HG03108 (cell line): ENCODE data around the gene HACL1.
"Not testable (repeated sequence)": the region's sequence is repeated elsewhere in the genome, so short reads cannot be mapped to it uniquely, and the experiment has no call there.

Experiments used
- ATAC-seq: cut with Tn5 transposase; IDR thresholded peaks from one replicate; pipeline ENCODE4 v1.9.1; 2021; ENCODE audit warnings: moderate library complexity; ENCODE audit not compliant: unreplicated experiment

Gene HACL1

GRCh38 chr3:15585111-15585845 lies 16.1 kb downstream of the HACL1 start:
- no peak for ATAC-seq

GRCh38 chr3:15581471-15582394 lies 19.6 kb downstream of the HACL1 start:
- ATAC-seq: no peak

- no peak for ATAC-seq
Measured at GRCh38 chr3:15579051-15579450, 22.3 kb downstream of the HACL1 start.

GRCh38 chr3:15578289-15578867 lies 23.0 kb downstream of the HACL1 start:
- ATAC-seq: no peak

- ATAC-seq: no peak
Measured at GRCh38 chr3:15576475-15576874, 24.9 kb downstream of the HACL1 start.

- no peak for ATAC-seq
Measured at GRCh38 chr3:15575446-15575845, 25.9 kb downstream of the HACL1 start.

GRCh38 chr3:15572138-15572537 lies 29.2 kb downstream of the HACL1 start:
- ATAC-seq: no peak

GRCh38 chr3:15563190-15563589 lies 38.2 kb downstream of the HACL1 start:
- ATAC-seq: no peak

GRCh38 chr3:15562560-15562959 lies 38.8 kb downstream of the HACL1 start:
- no peak for ATAC-seq

GRCh38 chr3:15558581-15558980 lies 42.8 kb downstream of the HACL1 start:
- no peak for ATAC-seq

GRCh38 chr3:15557511-15557946 lies 43.8 kb downstream of the HACL1 start:
- peak; percentile 59 for ATAC-seq

- peak; percentile 90 for ATAC-seq
Measured at GRCh38 chr3:15556512-15556911, 44.9 kb downstream of the HACL1 start.

GRCh38 chr3:15553749-15554148 lies 47.6 kb downstream of the HACL1 start:
- no peak for ATAC-seq

- no peak for ATAC-seq
Measured at GRCh38 chr3:15551902-15552301, 49.5 kb downstream of the HACL1 start.

- no peak for ATAC-seq
Measured at GRCh38 chr3:15549846-15550245, 51.5 kb downstream of the HACL1 start.

GRCh38 chr3:15542614-15543013 lies 58.8 kb downstream of the HACL1 start:
- no peak for ATAC-seq

- no peak for ATAC-seq
Measured at GRCh38 chr3:15541371-15541770, 60.0 kb downstream of the HACL1 start.

- ATAC-seq: no peak
Measured at GRCh38 chr3:15539066-15539465, 62.3 kb downstream of the HACL1 start.

GRCh38 chr3:15538345-15538744 lies 63.0 kb downstream of the HACL1 start:
- ATAC-seq: no peak

GRCh38 chr3:15536856-15537255 lies 64.5 kb downstream of the HACL1 start:
- no peak for ATAC-seq

- no peak for ATAC-seq
Measured at GRCh38 chr3:15535732-15536131, 65.6 kb downstream of the HACL1 start.

GRCh38 chr3:15532614-15533013 lies 68.8 kb downstream of the HACL1 start:
- not testable (repeated sequence) for ATAC-seq
